Smooth muscle cell (in vitro differentiated cells): ENCODE data around the gene KRTAP3-1. TPM values are rescaled to one million over a fixed set of nuclear protein-coding genes. Genes with fewer than 3 reads are reported as not detected.
"Not testable (repeated sequence)": the region's sequence is repeated elsewhere in the genome, so short reads cannot be mapped to it uniquely, and the experiment has no call there.

Source experiments
- DNase-seq: peaks from one replicate; lab custom pipeline; 2025; ENCODE audit not compliant: unreplicated experiment; lab: John Stamatoyannopoulos, UW
- H2AFZ ChIP-seq: fragments of 200-600 bp; sonication (generic); 2 replicates; pipeline ENCODE4 v1.6.0; 2016; ENCODE audit warnings: antibody characterized with exemption, low read depth, mild to moderate bottlenecking
- H3F3A ChIP-seq: fragments of 200-600 bp; sonication (generic); 2 replicates; pipeline ENCODE4 v1.6.0; 2017; ENCODE audit warnings: antibody characterized with exemption, low read depth
- H3K27ac ChIP-seq: fragments of 200-600 bp; sonication (generic); 2 replicates; pipeline ENCODE4 v1.5.1; 2016; ENCODE audit warnings: low read depth, mild to moderate bottlenecking
- H3K27me3 ChIP-seq: fragments of 200-600 bp; sonication (generic); 2 replicates; pipeline ENCODE4 v1.6.1; 2016; ENCODE audit warnings: low read depth, mild to moderate bottlenecking
- H3K36me3 ChIP-seq: fragments of 200-600 bp; sonication (generic); 2 replicates; pipeline ENCODE4 v1.5.1; 2016; ENCODE audit warnings: low read depth
- H3K4me1 ChIP-seq: fragments of 200-600 bp; sonication (generic); 2 replicates; pipeline ENCODE4 v1.5.1; 2016; ENCODE audit warnings: low read depth
- H3K4me2 ChIP-seq: fragments of 200-600 bp; sonication (generic); 2 replicates; pipeline ENCODE4 v1.6.0; 2016; ENCODE audit warnings: mild to moderate bottlenecking
- H3K4me3 ChIP-seq: fragments of 200-600 bp; sonication (generic); 2 replicates; pipeline ENCODE4 v1.5.1; 2016; ENCODE audit warnings: mild to moderate bottlenecking
- H3K79me2 ChIP-seq: fragments of 200-600 bp; sonication (generic); 2 replicates; pipeline ENCODE4 v1.6.0; 2016; ENCODE audit warnings: low read depth, mild to moderate bottlenecking
- H3K9ac ChIP-seq: fragments of 200-600 bp; sonication (generic); 2 replicates; pipeline ENCODE4 v1.6.0; 2016; ENCODE audit warnings: low read depth
- H3K9me3 ChIP-seq: fragments of 200-600 bp; sonication (generic); replicated peaks from 2 replicates; pipeline ENCODE4 v1.5.1; 2016; ENCODE audit warnings: low read depth
- H4K20me1 ChIP-seq: fragments of 200-600 bp; sonication (generic); 2 replicates; pipeline ENCODE4 v1.6.0; 2016; ENCODE audit warnings: low read depth
- CTCF ChIP-seq: fragments of 200-600 bp; sonication (generic); IDR thresholded peaks from 2 replicates; pipeline ENCODE4 v1.5.1; 2017; ENCODE audit warnings: borderline replicate concordance, mild to moderate bottlenecking, antibody characterized with exemption; ENCODE audit not compliant: insufficient read depth, poor library complexity, severe bottlenecking
- WGBS: methylation state at CpG from one replicate; pipeline ENCODE4 v1.1.7; 2016; ENCODE audit warnings: low lambda C conversion rate; 5-methylcytosine and 5-hydroxymethylcytosine counted together
- polyA plus RNA-seq: library from polyadenylated mRNA; unstranded; fragments of >200 nt; fragmentation: Nextera tagmentation; extraction: Ambion mirVana; gene quantifications from 2 replicates; pipeline ENCODE4 v1.2.1, GENCODE V29; 2016
- total RNA-seq: library from RNA; depleted of rRNA; stranded (reverse); fragments of >200 nt; gene quantifications from 2 replicates; pipeline ENCODE4 v1.2.3, GENCODE V29; 2014

The KRTAP3-1 gene
- total and polyA plus RNA-seq, 2 experiments from 2014 or later, result 0.29 to 0.49 TPM

- 100% methylated on average over 1 of the region's 1 CpG for WGBS
- no peak for TF ChIP-seq CTCF
- no peaks in the 10 kb centered on the region for H3K9me3 ChIP-seq
These were observed 34.0 kb upstream of the KRTAP3-1 start for GRCh38 chr17:41042953-41043352.

GRCh38 chr17:41040783-41041571, 32.0 kb upstream of the KRTAP3-1 start, which contains the start of gene KRTAP1-1:
Gene KRTAP1-1 (minus strand): TSS chr17:41041450. CDS start chr17:41041397, 53 bp downstream.
- not testable (repeated sequence) for H3F3A ChIP-seq, H3K9ac ChIP-seq, DNase-seq, H3K36me3 ChIP-seq, H3K4me2 ChIP-seq, H3K27me3 ChIP-seq, H3K27ac ChIP-seq, H3K79me2 ChIP-seq, H3K9me3 ChIP-seq, H3K4me3 ChIP-seq, H4K20me1 ChIP-seq, H3K4me1 ChIP-seq, H2AFZ ChIP-seq
- 86% methylated on average over 14 of the region's 14 CpGs for WGBS

More at GRCh38 chr17:41042953-41043352, 34.0 kb upstream of the KRTAP3-1 start:
- Histone ChIP-seq H3K36me3 (no peaks in the 10 kb centered on the region), H3K79me2 (no peaks in the 10 kb centered on the region), H2AFZ (no peak overlapping the region), H3F3A (no peaks in the 10 kb centered on the region), H3K27me3 (no peaks in the 10 kb centered on the region), H3K4me2 (no peak overlapping the region), H3K4me3 (no peak overlapping the region), H3K4me1 (no peaks in the 10 kb centered on the region), H4K20me1 (no peaks in the 10 kb centered on the region), H3K27ac (no peak overlapping the region), H3K9ac (no peak overlapping the region)
- no peak for DNase-seq

- H3K4me1 ChIP-seq, result no peaks in the 10 kb centered on the region
- H3K36me3 ChIP-seq, result no peaks in the 10 kb centered on the region
- no peak overlapping the region for H2AFZ ChIP-seq
- 80% methylated on average over 2 of the region's 2 CpGs for WGBS
- no peaks in the 10 kb centered on the region for H3K27me3 ChIP-seq
- H3K9me3 ChIP-seq, result no peaks in the 10 kb centered on the region
- TF ChIP-seq CTCF, result no peak
- no peaks in the 10 kb centered on the region for H3K79me2 ChIP-seq
- no peak overlapping the region for H3K9ac ChIP-seq
- no peak overlapping the region for H3K27ac ChIP-seq
- H3K4me2 ChIP-seq, result no peak overlapping the region
- no peak overlapping the region for H3K4me3 ChIP-seq
- DNase-seq, result no peak
- no peaks in the 10 kb centered on the region for H4K20me1 ChIP-seq
- H3F3A ChIP-seq, result no peaks in the 10 kb centered on the region
These were observed 29.0 kb upstream of the KRTAP3-1 start for GRCh38 chr17:41037853-41038350.

- H3K79me2 ChIP-seq, H2AFZ ChIP-seq, DNase-seq, H3K36me3 ChIP-seq, H3K4me1 ChIP-seq, H3F3A ChIP-seq, H4K20me1 ChIP-seq, H3K27ac ChIP-seq, H3K9me3 ChIP-seq, H3K4me2 ChIP-seq, H3K9ac ChIP-seq, H3K27me3 ChIP-seq, H3K4me3 ChIP-seq: not testable (repeated sequence)
- WGBS, result 97% methylated on average over 10 of the region's 10 CpGs
These were observed 25.5 kb upstream of the KRTAP3-1 start, which contains the start of gene KRTAP1-3 for GRCh38 chr17:41034346-41034935. Gene KRTAP1-3 (minus strand): TSS chr17:41034874. CDS start chr17:41034821, 53 bp downstream.
